ENCODE measurements around the gene RANGAP1. TPM values are rescaled to one million over a fixed set of nuclear protein-coding genes. Genes with fewer than 3 reads are reported as not detected.

RANGAP1 gene
- total and polyA plus RNA-seq, 2 of the 13 experiments (the other 11 are each of a cell fraction or from before 2014, with no cell fraction given), result 51.8 to 83.9 TPM

DNA sequence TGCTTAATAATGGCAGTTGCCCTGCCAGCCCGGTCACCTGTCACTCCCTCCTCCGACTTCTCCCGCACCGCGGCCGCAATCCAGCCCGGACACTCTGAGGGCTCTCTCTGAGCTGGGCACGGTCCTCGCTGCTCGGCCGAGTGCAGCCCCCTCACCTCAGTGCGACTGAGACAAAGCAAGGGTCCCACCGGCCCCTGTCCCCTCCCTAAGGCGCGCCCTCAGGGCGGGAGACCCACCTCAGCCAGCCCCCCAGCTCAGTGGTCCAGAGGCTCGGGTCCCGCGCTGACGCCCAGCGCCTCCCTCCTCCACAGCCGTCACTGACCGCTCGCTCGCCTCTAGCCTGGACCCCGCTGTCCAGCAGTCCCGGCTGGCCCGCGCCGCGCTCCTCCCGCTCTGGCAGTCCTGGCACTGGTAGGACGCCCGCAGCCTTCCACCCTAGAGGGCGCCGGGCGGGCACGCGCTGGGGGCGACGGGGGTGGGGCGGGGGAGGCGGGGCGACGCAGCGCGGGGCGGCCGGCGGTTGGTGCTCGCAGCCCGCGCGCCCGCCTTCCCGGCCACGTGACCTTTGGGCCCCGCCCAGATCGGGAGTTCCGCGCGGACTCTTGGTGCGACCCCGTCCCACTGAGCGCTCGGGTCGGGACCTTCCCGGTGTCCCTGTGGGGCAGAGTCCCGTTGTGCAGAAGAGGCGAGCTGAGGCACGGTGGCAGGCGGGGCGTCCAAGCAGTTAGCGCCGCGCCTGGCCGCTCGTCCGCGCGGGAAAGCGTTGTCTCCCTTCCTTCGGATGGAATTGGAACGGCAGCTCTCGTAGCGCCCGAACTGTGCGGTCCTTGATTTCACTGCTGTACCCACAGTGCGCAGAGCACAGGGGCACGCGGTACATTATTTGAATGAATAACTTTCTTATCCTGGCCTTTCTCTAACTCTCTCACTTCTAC is 88.7 kb downstream of the RANGAP1 start (continued):
- no peak for TF ChIP-seq MAFG (CRISPR knock-in tag; IDR thresholded peaks at IDR 0.05)
- no peak for TF ChIP-seq PLRG1 (conservative IDR thresholded peaks at IDR 0.05)
- no peak for TF ChIP-seq ZNF850 (CRISPR knock-in tag; conservative IDR thresholded peaks at IDR 0.05)
- no peak for TF ChIP-seq STAG1 (CRISPR knock-in tag; IDR thresholded peaks at IDR 0.05)
- peak; percentile 59; the same call in 1 of the 2 replicates for TF ChIP-seq ZNF589 (CRISPR knock-in tag; conservative IDR thresholded peaks at IDR 0.05)
- no peak for TF ChIP-seq ZNF468 (CRISPR knock-in tag; IDR thresholded peaks at IDR 0.05)
- no peak for TF ChIP-seq SKIL (CRISPR knock-in tag; IDR thresholded peaks at IDR 0.05; ENCODE audit: borderline replicate concordance)
- 0 out of 2 replicates have a peak, but pooled peaks have one; percentile 40 for TF ChIP-seq KLF15 (CRISPR knock-in tag; IDR thresholded peaks at IDR 0.05; ENCODE audit: borderline replicate concordance)
- TF ChIP-seq U2AF2 (IDR thresholded peaks at IDR 0.05; ENCODE audit: low read depth, low read length), result no peak
- no peak for TF ChIP-seq TEAD3 (CRISPR knock-in tag; optimal IDR thresholded peaks at IDR 0.05; ENCODE audit: borderline replicate concordance)
- 0 out of 2 replicates have a peak, but pooled peaks have one; percentile 14 for TF ChIP-seq ZNF891 (CRISPR knock-in tag; IDR thresholded peaks at IDR 0.05)
- no peak for TF ChIP-seq ZBTB39 (CRISPR knock-in tag; IDR thresholded peaks at IDR 0.05)
- TF ChIP-seq SETDB1 (CRISPR knock-in tag; IDR thresholded peaks at IDR 0.05; ENCODE audit: borderline replicate concordance), result no peak
- peak; percentile 63; the same call in 1 of the 2 replicates for TF ChIP-seq ZNF788 (CRISPR knock-in tag; IDR thresholded peaks at IDR 0.05; ENCODE audit: borderline replicate concordance)
- TF ChIP-seq, protein P1, sequence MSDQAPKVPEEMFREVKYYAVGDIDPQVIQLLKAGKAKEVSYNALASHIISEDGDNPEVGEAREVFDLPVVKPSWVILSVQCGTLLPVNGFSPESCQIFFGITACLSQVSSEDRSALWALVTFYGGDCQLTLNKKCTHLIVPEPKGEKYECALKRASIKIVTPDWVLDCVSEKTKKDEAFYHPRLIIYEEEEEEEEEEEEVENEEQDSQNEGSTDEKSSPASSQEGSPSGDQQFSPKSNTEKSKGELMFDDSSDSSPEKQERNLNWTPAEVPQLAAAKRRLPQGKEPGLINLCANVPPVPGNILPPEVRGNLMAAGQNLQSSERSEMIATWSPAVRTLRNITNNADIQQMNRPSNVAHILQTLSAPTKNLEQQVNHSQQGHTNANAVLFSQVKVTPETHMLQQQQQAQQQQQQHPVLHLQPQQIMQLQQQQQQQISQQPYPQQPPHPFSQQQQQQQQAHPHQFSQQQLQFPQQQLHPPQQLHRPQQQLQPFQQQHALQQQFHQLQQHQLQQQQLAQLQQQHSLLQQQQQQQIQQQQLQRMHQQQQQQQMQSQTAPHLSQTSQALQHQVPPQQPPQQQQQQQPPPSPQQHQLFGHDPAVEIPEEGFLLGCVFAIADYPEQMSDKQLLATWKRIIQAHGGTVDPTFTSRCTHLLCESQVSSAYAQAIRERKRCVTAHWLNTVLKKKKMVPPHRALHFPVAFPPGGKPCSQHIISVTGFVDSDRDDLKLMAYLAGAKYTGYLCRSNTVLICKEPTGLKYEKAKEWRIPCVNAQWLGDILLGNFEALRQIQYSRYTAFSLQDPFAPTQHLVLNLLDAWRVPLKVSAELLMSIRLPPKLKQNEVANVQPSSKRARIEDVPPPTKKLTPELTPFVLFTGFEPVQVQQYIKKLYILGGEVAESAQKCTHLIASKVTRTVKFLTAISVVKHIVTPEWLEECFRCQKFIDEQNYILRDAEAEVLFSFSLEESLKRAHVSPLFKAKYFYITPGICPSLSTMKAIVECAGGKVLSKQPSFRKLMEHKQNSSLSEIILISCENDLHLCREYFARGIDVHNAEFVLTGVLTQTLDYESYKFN (CRISPR knock-in tag; conservative IDR thresholded peaks at IDR 0.05), result 0 out of 2 replicates have a peak, but pooled peaks have one; percentile 27
- TF ChIP-seq MATR3 (CRISPR knock-in tag; IDR thresholded peaks at IDR 0.05), result no peak
- TF ChIP-seq CAMTA2 (CRISPR knock-in tag; IDR thresholded peaks at IDR 0.05; ENCODE audit: borderline replicate concordance), result no peak
- no peak for TF ChIP-seq ZNF225 (CRISPR knock-in tag; IDR thresholded peaks at IDR 0.05)
- no peak for TF ChIP-seq CENPT (CRISPR knock-in tag; IDR thresholded peaks at IDR 0.05; ENCODE audit: low read depth)
- TF ChIP-seq, protein P2, sequence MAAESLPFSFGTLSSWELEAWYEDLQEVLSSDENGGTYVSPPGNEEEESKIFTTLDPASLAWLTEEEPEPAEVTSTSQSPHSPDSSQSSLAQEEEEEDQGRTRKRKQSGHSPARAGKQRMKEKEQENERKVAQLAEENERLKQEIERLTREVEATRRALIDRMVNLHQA (CRISPR knock-in tag; IDR thresholded peaks at IDR 0.05), result no peak
- no peak for TF ChIP-seq TCF12 (IDR thresholded peaks at IDR 0.05)
- no peak for TF ChIP-seq TCF12 (CRISPR knock-in tag; IDR thresholded peaks at IDR 0.05)
